Subcutaneous adipose tissue (tissue), 4 donors: Measurements from ENCODE around the gene PDRG1. TPM values are rescaled to one million over a fixed set of nuclear protein-coding genes. Genes with fewer than 3 reads are reported as not detected.

Source experiments
- total RNA-seq, 4 donors: library from RNA; depleted of rRNA; stranded (reverse); fragments of >200 nt; gene quantifications; one replicate each; pipeline ENCODE4 v1.1.0, GENCODE V29; 2016
- TF ChIP-seq, protein P1 (sequence below): fragments of 450-650 bp; IDR thresholded peaks from one replicate; pipeline ENCODE4 v1.5.1; 2016; ENCODE audit warnings: low read depth, mild to moderate bottlenecking, control low read depth, antibody characterized with exemption, moderate library complexity

Gene PDRG1
- 1 to 10 TPM; 5.1 to 8.3 (median 6.6) TPM for total RNA-seq

DNA sequence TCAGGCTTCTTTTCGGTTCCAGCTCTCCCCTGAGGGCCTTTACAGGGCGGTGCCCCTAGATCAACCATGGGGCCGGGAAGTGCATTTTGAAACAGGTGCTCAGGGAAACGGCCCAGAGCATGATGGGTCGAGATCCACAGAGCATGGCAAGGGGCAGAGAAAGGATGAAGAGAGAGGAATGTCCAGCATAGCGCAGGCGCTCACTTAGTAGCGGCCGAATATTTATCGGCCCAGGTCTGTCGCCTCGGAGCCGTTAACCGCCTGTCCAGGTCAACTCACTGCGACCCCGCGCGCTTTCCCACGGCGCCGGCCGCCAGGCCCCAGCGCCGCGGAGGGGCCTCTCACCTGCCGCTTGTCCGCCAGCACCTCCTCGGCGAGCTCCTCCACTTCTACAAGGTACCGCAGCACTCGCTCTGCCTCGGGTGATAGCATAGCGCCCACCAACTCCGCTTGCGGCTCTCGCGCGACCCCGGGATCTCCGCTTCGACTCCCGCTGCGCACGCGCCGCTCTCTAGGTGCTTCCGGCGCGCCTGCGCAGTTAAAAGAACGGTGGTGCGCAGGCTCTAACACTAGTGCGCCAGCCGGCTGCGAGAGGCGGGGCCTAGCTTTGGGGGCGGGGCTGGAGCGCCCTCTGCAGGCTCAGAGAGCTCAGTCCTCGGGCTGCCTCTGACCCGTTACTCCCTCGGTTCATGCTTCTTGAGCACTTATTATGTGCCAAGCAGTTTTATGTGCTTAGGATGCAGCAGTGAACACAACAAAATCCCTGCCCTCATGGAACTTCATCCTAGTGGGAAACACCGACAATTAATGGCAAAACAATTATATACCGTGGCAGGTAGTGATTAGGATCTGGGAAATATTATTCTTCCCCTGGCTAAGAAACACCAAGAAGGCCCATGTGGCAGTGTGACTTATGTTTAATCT is at the start of gene PDRG1:
TSS of gene PDRG1 (minus strand) at position 517 of the 924 bp plus-strand sequence. CDS start at position 432, 85 bp downstream.
- TF ChIP-seq, protein P1, sequence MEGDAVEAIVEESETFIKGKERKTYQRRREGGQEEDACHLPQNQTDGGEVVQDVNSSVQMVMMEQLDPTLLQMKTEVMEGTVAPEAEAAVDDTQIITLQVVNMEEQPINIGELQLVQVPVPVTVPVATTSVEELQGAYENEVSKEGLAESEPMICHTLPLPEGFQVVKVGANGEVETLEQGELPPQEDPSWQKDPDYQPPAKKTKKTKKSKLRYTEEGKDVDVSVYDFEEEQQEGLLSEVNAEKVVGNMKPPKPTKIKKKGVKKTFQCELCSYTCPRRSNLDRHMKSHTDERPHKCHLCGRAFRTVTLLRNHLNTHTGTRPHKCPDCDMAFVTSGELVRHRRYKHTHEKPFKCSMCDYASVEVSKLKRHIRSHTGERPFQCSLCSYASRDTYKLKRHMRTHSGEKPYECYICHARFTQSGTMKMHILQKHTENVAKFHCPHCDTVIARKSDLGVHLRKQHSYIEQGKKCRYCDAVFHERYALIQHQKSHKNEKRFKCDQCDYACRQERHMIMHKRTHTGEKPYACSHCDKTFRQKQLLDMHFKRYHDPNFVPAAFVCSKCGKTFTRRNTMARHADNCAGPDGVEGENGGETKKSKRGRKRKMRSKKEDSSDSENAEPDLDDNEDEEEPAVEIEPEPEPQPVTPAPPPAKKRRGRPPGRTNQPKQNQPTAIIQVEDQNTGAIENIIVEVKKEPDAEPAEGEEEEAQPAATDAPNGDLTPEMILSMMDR = no peak

DNA sequence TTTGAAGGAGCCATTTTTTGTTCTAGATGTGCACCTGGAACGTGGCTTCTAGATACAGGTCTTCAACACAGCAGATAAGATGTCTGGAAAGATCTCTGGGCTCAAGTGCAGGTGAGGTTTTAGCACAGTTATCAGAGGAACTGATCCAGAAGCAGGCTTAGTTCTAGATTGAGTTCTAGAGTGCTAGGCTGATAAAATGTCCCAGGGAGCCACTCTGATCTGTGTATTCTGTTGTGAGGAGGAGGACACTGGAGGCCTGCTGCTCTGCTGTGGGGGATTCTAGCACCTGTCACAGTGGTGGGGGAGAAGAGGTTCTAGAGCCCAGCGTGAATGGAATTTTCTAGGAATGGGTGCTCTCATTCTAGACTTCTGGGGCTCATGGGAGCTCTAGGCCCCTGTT is 46.4 kb upstream of the PDRG1 start:
- TF ChIP-seq, protein P1 = no peak

DNA sequence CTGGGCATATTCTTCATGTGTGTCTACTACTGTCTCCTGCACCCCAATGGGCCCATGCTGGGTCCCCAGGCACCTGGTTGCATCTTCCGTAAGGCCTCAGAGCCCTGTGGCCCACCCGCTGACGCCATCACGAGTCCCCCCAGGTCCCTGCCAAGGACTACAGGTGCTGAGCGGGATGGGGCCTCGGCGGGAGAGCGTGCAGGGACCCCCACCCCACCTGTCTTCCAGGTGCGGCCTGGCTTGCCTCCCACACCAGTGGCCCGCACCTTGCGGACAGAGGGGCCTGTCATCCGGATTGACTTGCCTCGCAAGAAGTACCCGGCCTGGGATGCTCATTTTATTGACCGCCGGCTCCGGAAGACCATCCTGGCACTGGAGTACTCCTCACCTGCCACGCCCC is 45.1 kb upstream of the PDRG1 start:
- TF ChIP-seq, protein P1 = no peak

DNA sequence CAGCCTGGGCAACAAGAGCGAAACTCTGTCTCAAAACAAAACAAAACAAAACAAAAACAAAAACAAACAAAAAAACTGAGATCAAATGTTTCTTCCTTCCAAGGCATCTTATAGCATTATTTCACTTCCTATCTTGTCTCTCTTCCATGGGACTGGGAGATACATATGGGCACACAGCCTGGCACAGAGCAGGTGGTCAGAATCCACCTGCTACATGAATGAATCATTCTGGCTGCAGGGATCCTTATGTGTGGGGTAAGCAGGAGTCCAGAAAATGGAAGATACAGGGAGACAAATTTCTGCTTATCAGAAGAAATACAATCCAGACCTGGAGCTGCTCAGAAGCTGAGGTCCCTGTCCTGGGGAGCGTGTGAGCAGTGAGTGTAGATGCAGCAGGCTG is 40.2 kb upstream of the PDRG1 start:
- TF ChIP-seq, protein P1 = no peak

DNA sequence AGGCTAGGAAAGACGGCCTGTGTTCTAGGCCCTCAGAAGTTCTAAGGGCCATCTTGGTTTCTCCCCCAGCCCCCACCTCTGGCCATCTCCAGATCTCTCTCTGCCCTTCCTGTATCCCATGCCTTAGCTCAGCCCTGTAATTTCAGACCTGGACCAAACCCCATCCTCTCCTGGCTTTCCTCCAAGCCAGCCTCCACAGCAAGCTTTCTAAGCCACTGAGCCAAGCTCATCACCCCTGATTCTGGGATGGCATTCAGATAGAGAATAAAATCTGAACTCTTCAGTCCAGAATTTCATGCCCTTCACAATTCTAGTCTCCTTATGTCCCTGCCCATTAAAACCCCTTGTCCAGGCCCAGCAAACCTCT is 39.5 kb upstream of the PDRG1 start:
- TF ChIP-seq, protein P1 = no peak

DNA sequence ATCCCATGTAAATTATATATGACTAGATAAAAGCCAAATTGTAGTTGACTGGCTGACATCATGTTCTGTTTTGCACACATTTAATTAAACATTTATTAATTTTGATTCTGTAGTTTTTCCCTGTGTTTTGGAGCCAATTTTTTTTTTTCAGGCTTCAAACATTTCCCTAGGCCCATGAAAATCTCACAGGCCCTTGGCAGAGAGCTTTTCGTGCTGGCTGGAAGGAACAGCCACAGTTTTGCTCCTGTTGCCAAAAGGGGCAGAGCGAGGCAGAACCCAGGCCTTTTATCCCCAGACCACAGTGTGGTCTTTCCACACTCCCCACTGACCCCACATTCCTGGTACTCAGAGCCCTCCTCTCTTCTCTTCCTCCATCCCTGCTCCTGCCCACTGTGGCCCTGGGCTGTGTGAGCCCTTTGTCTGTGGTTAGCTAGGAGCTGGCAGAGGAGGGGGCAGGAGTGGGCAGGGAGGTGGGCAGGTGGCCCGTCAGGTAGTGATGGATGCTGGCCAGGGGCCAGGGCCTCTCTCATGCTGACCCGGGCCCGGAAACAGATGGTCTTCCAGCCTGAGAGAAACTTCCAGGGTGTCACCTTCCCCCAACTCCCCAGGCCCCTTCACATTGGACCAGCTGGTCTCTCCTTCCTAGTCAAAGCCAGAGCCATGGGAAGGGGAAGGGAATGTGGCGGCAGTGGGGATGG is 38.9 kb upstream of the PDRG1 start:
- TF ChIP-seq, protein P1 = no peak

DNA sequence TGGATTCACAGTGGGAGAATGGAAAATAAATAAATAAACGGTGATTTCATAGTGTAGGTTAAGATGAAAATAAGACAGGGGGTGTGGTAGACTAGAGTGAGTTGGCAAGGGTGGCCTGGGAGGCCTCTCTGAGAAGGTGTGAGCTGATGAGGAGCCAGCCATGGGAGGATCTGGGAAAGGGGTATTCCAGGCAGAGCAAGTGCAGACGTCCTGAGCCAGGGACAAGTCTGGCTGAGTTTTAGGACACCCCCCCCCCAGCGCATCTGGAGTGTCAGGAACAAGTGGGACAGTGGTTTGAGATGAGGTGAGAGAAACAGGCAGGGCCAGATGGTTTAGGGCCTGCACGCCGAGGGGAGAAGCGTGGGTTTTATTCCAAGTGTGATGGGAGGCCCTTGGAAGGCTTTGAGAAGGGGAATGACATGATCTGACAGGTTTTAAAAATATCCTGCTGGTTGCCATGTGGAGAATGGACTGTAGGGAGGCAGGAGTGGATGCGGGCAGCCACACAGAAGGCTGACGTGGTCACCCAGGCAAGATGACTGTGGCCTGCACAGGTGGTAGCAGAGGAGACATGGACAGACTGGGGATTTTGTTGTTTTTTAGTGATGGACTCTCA is 37.3 kb upstream of the PDRG1 start:
- TF ChIP-seq, protein P1 = no peak
